IMR-90 (cell line): ENCODE data around the gene LPCAT4. TPM values are rescaled to one million over a fixed set of nuclear protein-coding genes. Genes with fewer than 3 reads are reported as not detected.

Experiments
- ATAC-seq: fragments of 200-7000 bp; cut with Tn5 transposase; 2 replicates; pipeline ENCODE4 v1.9.1; 2020; ENCODE audit warnings: low read depth, mild to moderate bottlenecking, moderate library complexity
- BruUV-seq: library from RNA; stranded (reverse); fragments of 400-500 nt; replicated peaks from 2 replicates; lab custom pipeline; 2021; lab: Mats Ljungman, UMichigan
- CTCF ChIA-PET: fragments of 300-600 bp; formaldehyde crosslinking; extraction: SDS; loops from one replicate; lab custom pipeline; 2021; ENCODE audit warnings: antibody characterized with exemption; lab: Yijun Ruan, JAX
- POLR2A ChIA-PET: fragments of 300-600 bp; sonication (Branson Sonifier 250); formaldehyde crosslinking; loops from one replicate; lab custom pipeline; 2022; ENCODE audit warnings: antibody characterized with exemption; ENCODE audit not compliant: unreplicated experiment; lab: Charles Lee
- DNase-seq: peaks from one replicate; pipeline ENCODE4 v3.0.0; 2013
- H2AFZ ChIP-seq: replicated peaks from 2 replicates; pipeline ENCODE3; 2013; ENCODE audit warnings: low read length, mild to moderate bottlenecking; ENCODE audit not compliant: poor library complexity
- H2AK5ac ChIP-seq: 2 replicates; pipeline ENCODE4 v1.6.1; 2013; ENCODE audit warnings: low read depth, low read length, inconsistent platforms
- H2AK9ac ChIP-seq: replicated peaks from 2 replicates; pipeline ENCODE3; 2013; ENCODE audit warnings: mild to moderate bottlenecking, low read depth, low read length, moderate library complexity; ENCODE audit not compliant: poor library complexity
- H2BK120ac ChIP-seq: 2 replicates; pipeline ENCODE4 v1.6.1; 2013; ENCODE audit warnings: low read depth, low read length, inconsistent platforms
- H2BK15ac ChIP-seq: 3 replicates; pipeline ENCODE4 v1.6.1; 2013; ENCODE audit warnings: low read depth, low read length, inconsistent platforms
- H2BK20ac ChIP-seq: 2 replicates; pipeline ENCODE4 v1.6.1; 2013; ENCODE audit warnings: low read depth, mild to moderate bottlenecking, inconsistent platforms, low read length, moderate library complexity
- H2BK5ac ChIP-seq: 2 replicates; pipeline ENCODE4 v1.6.1; 2013; ENCODE audit warnings: mild to moderate bottlenecking, low read depth, low read length, inconsistent platforms; ENCODE audit not compliant: poor library complexity, severe bottlenecking
- H3K14ac ChIP-seq: replicated peaks from 2 replicates; pipeline ENCODE4 v1.6.1; 2013; ENCODE audit warnings: low read depth, low read length, inconsistent platforms
- H3K18ac ChIP-seq: 2 replicates; pipeline ENCODE4 v1.6.1; 2013; ENCODE audit warnings: low read depth, low read length, control low read depth
- H3K23ac ChIP-seq: 2 replicates; pipeline ENCODE4 v1.6.1; 2013; ENCODE audit warnings: low read depth, low read length, inconsistent platforms
- H3K27ac ChIP-seq: 2 replicates; pipeline ENCODE4 v1.5.1; 2013; ENCODE audit warnings: mild to moderate bottlenecking, control low read depth, low read length; ENCODE audit not compliant: insufficient read depth
- H3K27me3 ChIP-seq: 2 replicates; pipeline ENCODE4 v1.6.1; 2013; ENCODE audit warnings: low read length; ENCODE audit not compliant: control insufficient read depth, insufficient read depth
- H3K36me3 ChIP-seq: 2 replicates; pipeline ENCODE4 v1.6.1; 2013; ENCODE audit warnings: low read length, mixed read lengths; ENCODE audit not compliant: control insufficient read depth, insufficient read depth
- H3K4ac ChIP-seq: 2 replicates; pipeline ENCODE4 v1.6.1; 2013; ENCODE audit warnings: low read depth, low read length, inconsistent platforms
- H3K4me1 ChIP-seq: 2 replicates; pipeline ENCODE4 v1.6.1; 2013; ENCODE audit warnings: low read length, mixed read lengths; ENCODE audit not compliant: control insufficient read depth, insufficient read depth
- H3K4me2 ChIP-seq: 2 replicates; pipeline ENCODE4 v1.6.1; 2013; ENCODE audit warnings: low read depth, mild to moderate bottlenecking, control low read depth, low read length, moderate library complexity
- H3K4me3 ChIP-seq: 2 replicates; pipeline ENCODE4 v1.5.1; 2013; ENCODE audit warnings: low read depth, mild to moderate bottlenecking, control low read depth, low read length, moderate library complexity; ENCODE audit not compliant: insufficient read depth
- H3K56ac ChIP-seq: 2 replicates; pipeline ENCODE4 v1.6.1; 2013; ENCODE audit warnings: low read length, inconsistent platforms; ENCODE audit not compliant: insufficient read depth; ENCODE audit errors: extremely low read depth
- H3K79me1 ChIP-seq, 2 experiments: 2 replicates each; pipeline ENCODE4 v1.6.1; 2013; ENCODE audit warnings: low read length in 2 of 2, inconsistent platforms in 1 of 2, low read depth in 1 of 2
- H3K9ac ChIP-seq: 2 replicates; pipeline ENCODE4 v1.6.1; 2013; ENCODE audit warnings: low read depth, low read length, control low read depth
- H3K9me1 ChIP-seq: 2 replicates; pipeline ENCODE4 v1.6.1; 2013; ENCODE audit warnings: low read length, inconsistent platforms; ENCODE audit not compliant: insufficient read depth
- H3K9me3 ChIP-seq: 2 replicates; pipeline ENCODE4 v1.6.1; 2013; ENCODE audit warnings: low read length; ENCODE audit not compliant: control insufficient read depth, insufficient read depth
- H4K20me1 ChIP-seq: 2 replicates; pipeline ENCODE4 v1.6.1; 2013; ENCODE audit warnings: low read length, inconsistent platforms; ENCODE audit not compliant: insufficient read depth
- H4K5ac ChIP-seq: 2 replicates; pipeline ENCODE4 v1.6.1; 2013; ENCODE audit warnings: mild to moderate bottlenecking, low read depth, low read length, control low read depth
- H4K8ac ChIP-seq, 2 experiments: 2 replicates each; pipeline ENCODE4 v1.6.1; 2013; ENCODE audit warnings: low read depth in 2 of 2, low read length in 2 of 2, control low read depth in 1 of 2, inconsistent platforms in 1 of 2
- H4K91ac ChIP-seq: 2 replicates; pipeline ENCODE4 v1.6.1; 2013; ENCODE audit warnings: low read depth, low read length, inconsistent platforms; ENCODE audit not compliant: insufficient read depth
- BHLHE40 ChIP-seq: fragments of 150-350 bp; IDR thresholded peaks from 2 replicates; pipeline ENCODE4 v1.6.1; 2016; ENCODE audit warnings: mild to moderate bottlenecking, low read depth, low read length
- CEBPB ChIP-seq: IDR thresholded peaks from 2 replicates; pipeline ENCODE4 v1.6.1; 2012; ENCODE audit warnings: low read depth, low read length, improper control_type of control experiment
- ELK1 ChIP-seq: fragments of 150-350 bp; IDR thresholded peaks from 2 replicates; pipeline ENCODE4 v1.6.1; 2016; ENCODE audit warnings: low read depth, mild to moderate bottlenecking, low read length, moderate library complexity, borderline replicate concordance
- FOS ChIP-seq: fragments of 150-350 bp; IDR thresholded peaks from 2 replicates; pipeline ENCODE4 v1.6.1; 2016; ENCODE audit warnings: low read depth, low read length
- MAZ ChIP-seq: IDR thresholded peaks from 2 replicates; pipeline ENCODE4 v1.6.1; 2012; ENCODE audit warnings: low read depth, mild to moderate bottlenecking, low read length, improper control_type of control experiment, moderate library complexity, borderline replicate concordance
- MXI1 ChIP-seq: IDR thresholded peaks from 2 replicates; pipeline ENCODE4 v1.6.1; 2012; ENCODE audit warnings: low read depth, mild to moderate bottlenecking, low read length, moderate library complexity, borderline replicate concordance
- NFE2L2 ChIP-seq: fragments of 150-350 bp; IDR thresholded peaks from 2 replicates; pipeline ENCODE4 v1.6.1; 2016; ENCODE audit warnings: low read depth, mild to moderate bottlenecking, low read length
- POLR2A ChIP-seq: IDR thresholded peaks from 2 replicates; pipeline ENCODE4 v1.6.1; 2012; ENCODE audit warnings: mild to moderate bottlenecking, low read depth, low read length
- RAD21 ChIP-seq: IDR thresholded peaks from 2 replicates; pipeline ENCODE4 v1.6.1; 2012; ENCODE audit warnings: low read length, improper control_type of control experiment
- RCOR1 ChIP-seq: IDR thresholded peaks from 2 replicates; pipeline ENCODE4 v1.6.1; 2012; ENCODE audit warnings: mild to moderate bottlenecking, low read length, improper control_type of control experiment; ENCODE audit not compliant: insufficient replicate concordance
- RFX5 ChIP-seq: IDR thresholded peaks from 2 replicates; pipeline ENCODE4 v1.8.0; 2012; ENCODE audit warnings: low read depth, mild to moderate bottlenecking, low read length, moderate library complexity
- WGBS, 2 experiments: methylation state at CpG; one replicate each; pipeline versions ENCODE4 v1.1.5 to v1.1.7; 2013; ENCODE audit warnings: missing lambda C conversion rate in 2 of 2; ENCODE audit not compliant: insufficient read length in 1 of 2; ENCODE audit errors: extremely low coverage in 2 of 2; 5-methylcytosine and 5-hydroxymethylcytosine counted together
- dilution Hi-C: fragments of 300-500 bp; cut with HindIII; formaldehyde crosslinking; loops from one replicate; pipeline ENCODE4 v1.14.3; 2018; ENCODE audit warnings: low sequenced_read_pairs; ENCODE audit not compliant: unreplicated experiment
- in situ Hi-C: fragments of 300-500 bp; cut with MboI; formaldehyde crosslinking; loops from 3 replicates; pipeline ENCODE4 v1.14.3; 2019; ENCODE audit warnings: low sequenced_read_pairs, inconsistent platforms, mixed read lengths
- intact Hi-C: fragments of 100-400 bp; cut with micrococcal nuclease; formaldehyde crosslinking; loops from 2 replicates; pipeline ENCODE4 v1.10.0; 2022
- polyA plus RNA-seq, 3 experiments: library from polyadenylated mRNA; depleted of rRNA; stranded (reverse); fragments of >200 nt; gene quantifications; 2 replicates each; pipeline ENCODE4 v1.2.3, GENCODE V29; 2012; ENCODE audit warnings: low replicate concordance in 1 of 3
- total RNA-seq: library from RNA; depleted of rRNA; stranded (reverse); fragments of >200 nt; gene quantifications from 2 replicates; pipeline ENCODE4 v1.2.3, GENCODE V29; 2012
- TF ChIP-seq, protein P1 (sequence below): conservative IDR thresholded peaks from 2 replicates; pipeline ENCODE4 v1.5.1; 2012; ENCODE audit warnings: mild to moderate bottlenecking, low read depth, low read length, improper control_type of control experiment
- TF ChIP-seq, protein P2 (sequence below): fragments of 150-350 bp; IDR thresholded peaks from 2 replicates; pipeline ENCODE4 v1.6.1; 2017; ENCODE audit warnings: mild to moderate bottlenecking, antibody characterized with exemption, low read length, low read depth

The LPCAT4 gene
- total and polyA plus RNA-seq, 2 of the 4 experiments (the other 2 are of a cell fraction): 3.8 to 44.4 TPM

GRCh38 chr15:34357653-34358052 lies 9.3 kb downstream of the LPCAT4 start:
- no peaks in the 10 kb centered on the region for H4K20me1 ChIP-seq
- no peak overlapping the region for H2BK5ac ChIP-seq
- no CpG with 5 or more reads among the region's 1 CpG for WGBS, 2 experiments
- H3K27me3 ChIP-seq: no peaks in the 10 kb centered on the region
- in situ Hi-C loops (no loop called here), dilution Hi-C loops (no loop called here), intact Hi-C loops (loop anchor here (5.0 kb wide), 1 partner anchor 225 kb away; the partner anchor contains the start of gene GOLGA8B)
- no peak overlapping the region for H3K14ac ChIP-seq
- no peak overlapping the region for H2BK15ac ChIP-seq
- H3K56ac ChIP-seq: no peak overlapping the region
- no peak overlapping the region for H4K91ac ChIP-seq
- H3K4ac ChIP-seq: no peak overlapping the region
- ChIA-PET CTCF (interaction anchor here (1.1 to 1.2 kb wide), 2 partner anchors 9 to 22 kb away, joined by 3 to 4 read pairs; partner anchors contain the start of gene LPCAT4), POLR2A (no interaction called here)
- H2BK20ac ChIP-seq: no peak overlapping the region
- no peak overlapping the region for H3K23ac ChIP-seq
- no peak overlapping the region for H3K4me2 ChIP-seq
- no peak overlapping the region for H4K5ac ChIP-seq
- H3K9me1 ChIP-seq: no peaks in the 10 kb centered on the region
- BruUV-seq: no TSS peak
- H3K27ac ChIP-seq: no peak overlapping the region
- no peaks in the 10 kb centered on the region for H3K9me3 ChIP-seq
- no peak overlapping the region for H2BK120ac ChIP-seq
- DNase-seq (no peak), ATAC-seq (no peak)
- H3K79me1 ChIP-seq: no peaks in the 10 kb centered on the region
- H3K9ac ChIP-seq: no peak overlapping the region
- H2AK5ac ChIP-seq: no peak overlapping the region
- H3K18ac ChIP-seq: no peak overlapping the region
- no peaks in the 10 kb centered on the region for H3K4me1 ChIP-seq
- no peak overlapping the region for H2AK9ac ChIP-seq
- no peak for TF ChIP-seq CEBPB
- TF ChIP-seq MAZ: no peak
- TF ChIP-seq RCOR1: no peak
- TF ChIP-seq RFX5: no peak
- TF ChIP-seq, protein P1, sequence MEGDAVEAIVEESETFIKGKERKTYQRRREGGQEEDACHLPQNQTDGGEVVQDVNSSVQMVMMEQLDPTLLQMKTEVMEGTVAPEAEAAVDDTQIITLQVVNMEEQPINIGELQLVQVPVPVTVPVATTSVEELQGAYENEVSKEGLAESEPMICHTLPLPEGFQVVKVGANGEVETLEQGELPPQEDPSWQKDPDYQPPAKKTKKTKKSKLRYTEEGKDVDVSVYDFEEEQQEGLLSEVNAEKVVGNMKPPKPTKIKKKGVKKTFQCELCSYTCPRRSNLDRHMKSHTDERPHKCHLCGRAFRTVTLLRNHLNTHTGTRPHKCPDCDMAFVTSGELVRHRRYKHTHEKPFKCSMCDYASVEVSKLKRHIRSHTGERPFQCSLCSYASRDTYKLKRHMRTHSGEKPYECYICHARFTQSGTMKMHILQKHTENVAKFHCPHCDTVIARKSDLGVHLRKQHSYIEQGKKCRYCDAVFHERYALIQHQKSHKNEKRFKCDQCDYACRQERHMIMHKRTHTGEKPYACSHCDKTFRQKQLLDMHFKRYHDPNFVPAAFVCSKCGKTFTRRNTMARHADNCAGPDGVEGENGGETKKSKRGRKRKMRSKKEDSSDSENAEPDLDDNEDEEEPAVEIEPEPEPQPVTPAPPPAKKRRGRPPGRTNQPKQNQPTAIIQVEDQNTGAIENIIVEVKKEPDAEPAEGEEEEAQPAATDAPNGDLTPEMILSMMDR: no peak
- TF ChIP-seq BHLHE40: no peak
- TF ChIP-seq, protein P2, sequence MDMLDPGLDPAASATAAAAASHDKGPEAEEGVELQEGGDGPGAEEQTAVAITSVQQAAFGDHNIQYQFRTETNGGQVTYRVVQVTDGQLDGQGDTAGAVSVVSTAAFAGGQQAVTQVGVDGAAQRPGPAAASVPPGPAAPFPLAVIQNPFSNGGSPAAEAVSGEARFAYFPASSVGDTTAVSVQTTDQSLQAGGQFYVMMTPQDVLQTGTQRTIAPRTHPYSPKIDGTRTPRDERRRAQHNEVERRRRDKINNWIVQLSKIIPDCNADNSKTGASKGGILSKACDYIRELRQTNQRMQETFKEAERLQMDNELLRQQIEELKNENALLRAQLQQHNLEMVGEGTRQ: no peak
- TF ChIP-seq FOS: no peak
- no peak for TF ChIP-seq ELK1
- TF ChIP-seq POLR2A: no peak
- no peak for TF ChIP-seq NFE2L2
- no peak for TF ChIP-seq MXI1
- no peak for TF ChIP-seq RAD21
- no peak overlapping the region for H3K4me3 ChIP-seq
- H3K36me3 ChIP-seq: peaks cover 32% of the 10 kb centered on the region
- no peak overlapping the region for H2AFZ ChIP-seq
- no peak overlapping the region for H4K8ac ChIP-seq
